ENCODE measurements around the gene BAD.

The BAD gene

DNA sequence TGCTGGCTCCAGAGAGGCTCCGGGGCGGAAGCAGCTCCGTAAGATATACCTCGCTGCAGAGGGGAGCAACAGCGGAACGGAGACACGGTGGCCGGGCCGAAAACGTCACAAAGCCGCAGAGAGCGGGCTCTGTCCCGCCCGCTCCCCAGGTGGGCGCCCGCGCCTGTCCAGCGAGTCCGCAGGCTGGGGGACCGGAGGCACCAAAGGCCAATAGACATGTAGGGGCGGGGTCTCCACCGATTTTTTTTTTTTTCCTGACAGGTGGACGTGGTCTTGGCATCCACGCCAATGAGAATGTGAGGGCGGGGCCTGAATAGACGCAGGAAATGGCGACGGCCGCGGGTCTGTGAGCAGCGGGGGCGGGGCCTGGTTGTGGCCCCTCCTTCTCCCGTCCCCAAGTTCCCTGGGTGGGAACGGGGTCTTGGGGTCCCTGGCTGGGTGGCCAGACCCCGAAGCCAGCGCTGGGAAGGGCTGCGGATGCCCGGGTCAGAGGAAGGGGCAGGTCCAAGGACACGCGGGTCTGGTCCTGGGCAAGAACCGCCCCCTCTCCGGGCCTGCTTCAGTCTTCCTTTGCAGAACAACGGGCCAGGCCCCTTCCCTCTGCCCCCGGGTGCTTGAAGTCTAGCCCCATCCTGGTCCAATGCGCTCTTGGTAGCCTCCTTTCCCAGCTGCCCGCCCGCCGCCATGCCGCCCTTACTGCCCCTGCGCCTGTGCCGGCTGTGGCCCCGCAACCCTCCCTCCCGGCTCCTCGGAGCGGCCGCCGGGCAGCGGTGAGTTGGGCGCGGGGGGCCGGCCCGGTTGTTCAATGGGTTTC is 54.1 kb downstream of the BAD start, which contains the start of gene DNAJC4:
DNAJC4 (plus strand) TSS at position 378 of the 814 bp plus-strand sequence; CDS start at position 685, 307 bp downstream.
- TF ChIP-seq, protein P1, sequence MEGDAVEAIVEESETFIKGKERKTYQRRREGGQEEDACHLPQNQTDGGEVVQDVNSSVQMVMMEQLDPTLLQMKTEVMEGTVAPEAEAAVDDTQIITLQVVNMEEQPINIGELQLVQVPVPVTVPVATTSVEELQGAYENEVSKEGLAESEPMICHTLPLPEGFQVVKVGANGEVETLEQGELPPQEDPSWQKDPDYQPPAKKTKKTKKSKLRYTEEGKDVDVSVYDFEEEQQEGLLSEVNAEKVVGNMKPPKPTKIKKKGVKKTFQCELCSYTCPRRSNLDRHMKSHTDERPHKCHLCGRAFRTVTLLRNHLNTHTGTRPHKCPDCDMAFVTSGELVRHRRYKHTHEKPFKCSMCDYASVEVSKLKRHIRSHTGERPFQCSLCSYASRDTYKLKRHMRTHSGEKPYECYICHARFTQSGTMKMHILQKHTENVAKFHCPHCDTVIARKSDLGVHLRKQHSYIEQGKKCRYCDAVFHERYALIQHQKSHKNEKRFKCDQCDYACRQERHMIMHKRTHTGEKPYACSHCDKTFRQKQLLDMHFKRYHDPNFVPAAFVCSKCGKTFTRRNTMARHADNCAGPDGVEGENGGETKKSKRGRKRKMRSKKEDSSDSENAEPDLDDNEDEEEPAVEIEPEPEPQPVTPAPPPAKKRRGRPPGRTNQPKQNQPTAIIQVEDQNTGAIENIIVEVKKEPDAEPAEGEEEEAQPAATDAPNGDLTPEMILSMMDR (IDR thresholded peaks at IDR 0.05; ENCODE audit: insufficient read depth, low read length, missing control alignments): no peak
- CTCF ChIA-PET: interaction anchor here (2.0 to 3.2 kb wide), 2 partner anchors 26 to 72 kb away, joined by 7 to 10 read pairs; no protein-coding TSS in a partner anchor
- POLR2A ChIA-PET: interaction anchor here (0.6 to 1.0 kb wide), 2 partner anchors 15 to 45 kb away, joined by 3 to 5 read pairs; partner anchors contain the start of gene STIP1
- DNase-seq (ENCODE audit: low read depth, low spot score): no peak
- peak within 1 kb of the TSS; percentile 81 for H3K4me3 ChIP-seq (ENCODE audit: low read depth, low read length)

- POLR2A ChIA-PET: interaction anchor here (0.6 to 1.0 kb wide), 2 partner anchors 15 to 44 kb away, joined by 3 to 5 read pairs; partner anchors contain the start of gene STIP1
- CTCF ChIA-PET: interaction anchor here (3.2 kb wide), 1 partner anchor 25 kb away, joined by 10 read pairs; no protein-coding TSS in a partner anchor
- peak overlapping the region; percentile 81 for H3K4me3 ChIP-seq (ENCODE audit: low read depth, low read length)
- DNase-seq (ENCODE audit: low read depth, low spot score): no peak
- TF ChIP-seq, protein P1 (IDR thresholded peaks at IDR 0.05; ENCODE audit: insufficient read depth, low read length, missing control alignments): no peak
Measured at GRCh38 chr11:64229744-64230170, 54.7 kb downstream of the BAD start.

- DNase-seq (ENCODE audit: low read depth, low spot score): no peak
- H3K4me3 ChIP-seq (ENCODE audit: low read depth, low read length): no peak overlapping the region
- ChIA-PET CTCF (interaction anchor here (3.2 kb wide), 1 partner anchor 25 kb away, joined by 10 read pairs; no protein-coding TSS in a partner anchor), POLR2A (interaction anchor here (1.0 kb wide), 1 partner anchor 44 kb away, joined by 3 read pairs; the partner anchor contains the start of gene STIP1)
- TF ChIP-seq, protein P1 (IDR thresholded peaks at IDR 0.05; ENCODE audit: insufficient read depth, low read length, missing control alignments): no peak
Measured at GRCh38 chr11:64229090-64229743, 55.2 kb downstream of the BAD start.

- CTCF ChIA-PET: interaction anchor here (1.5 to 5.2 kb wide), 5 partner anchors 20 to 76 kb away, joined by 4 to 56 read pairs (median 9); partner anchors contain the start of gene FERMT3
- TF ChIP-seq, protein P1 (IDR thresholded peaks at IDR 0.05; ENCODE audit: insufficient read depth, low read length, missing control alignments): no peak
- POLR2A ChIA-PET: interaction anchor here (2.5 kb wide), 1 partner anchor 14 kb away, joined by 20 read pairs; the partner anchor contains the start of gene FKBP2
- peak overlapping the region; percentile 91 for H3K4me3 ChIP-seq (ENCODE audit: low read depth, low read length)
- no peak for DNase-seq (ENCODE audit: low read depth, low spot score)
Measured at GRCh38 chr11:64227405-64227956, 57.0 kb downstream of the BAD start.

DNA sequence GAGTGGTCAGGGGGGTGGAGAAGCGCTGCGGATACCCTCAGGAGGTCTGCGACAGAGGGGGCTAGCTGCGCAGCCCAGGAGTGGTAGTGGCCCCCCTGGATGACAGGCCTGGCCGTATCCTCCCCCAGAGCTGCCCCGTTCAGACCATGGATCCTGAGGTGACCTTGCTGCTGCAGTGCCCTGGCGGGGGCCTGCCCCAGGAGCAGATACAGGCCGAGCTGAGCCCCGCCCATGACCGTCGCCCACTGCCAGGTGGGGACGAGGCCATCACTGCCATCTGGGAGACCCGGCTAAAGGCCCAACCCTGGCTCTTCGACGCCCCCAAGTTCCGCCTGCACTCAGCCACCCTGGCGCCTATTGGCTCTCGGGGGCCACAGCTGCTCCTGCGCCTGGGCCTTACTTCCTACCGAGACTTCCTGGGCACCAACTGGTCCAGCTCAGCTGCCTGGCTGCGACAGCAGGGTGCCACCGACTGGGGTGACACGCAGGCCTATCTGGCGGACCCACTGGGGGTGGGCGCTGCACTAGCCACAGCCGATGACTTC is 57.9 kb downstream of the BAD start:
- POLR2A ChIA-PET: interaction anchor here (0.8 to 2.5 kb wide), 8 partner anchors 12 to 44 kb away, joined by 3 to 20 read pairs (median 4); partner anchors contain the start of gene FKBP2
- TF ChIP-seq, protein P1 (IDR thresholded peaks at IDR 0.05; ENCODE audit: insufficient read depth, low read length, missing control alignments): no peak
- CTCF ChIA-PET: interaction anchor here (1.0 to 5.2 kb wide), 8 partner anchors 12 to 77 kb away, joined by 3 to 56 read pairs (median 6); partner anchors contain the start of gene FERMT3
- DNase-seq (ENCODE audit: low read depth, low spot score): no peak
- H3K4me3 ChIP-seq (ENCODE audit: low read depth, low read length): peak overlapping the region; percentile 91

Measured in AG04449 (cell line).